Duodenal mucosa (tissue), 2 donors: Measurements from ENCODE around the gene EHBP1.

Source experiments
- H3K27ac ChIP-seq: one replicate; pipeline ENCODE4 v1.7.0; 2013; ENCODE audit warnings: low read depth, low read length
- H3K27me3 ChIP-seq, 2 donors: one replicate each; pipeline ENCODE4 v1.7.0; 2013; ENCODE audit warnings: low read length in 2 of 2, control low read depth in 1 of 2; ENCODE audit not compliant: insufficient read depth in 2 of 2, control insufficient read depth in 1 of 2
- H3K36me3 ChIP-seq, 2 donors: one replicate each; pipeline ENCODE4 v1.7.0; 2013; ENCODE audit warnings: low read length in 2 of 2, control low read depth in 1 of 2; ENCODE audit not compliant: insufficient read depth in 2 of 2, control insufficient read depth in 1 of 2
- H3K4me1 ChIP-seq, 2 donors: one replicate each; pipeline ENCODE4 v1.7.0; 2013; ENCODE audit warnings: low read length in 2 of 2, control low read depth in 1 of 2; ENCODE audit not compliant: insufficient read depth in 2 of 2, control insufficient read depth in 1 of 2
- H3K4me3 ChIP-seq, 2 donors: one replicate each; pipeline ENCODE4 v1.7.0; 2013; ENCODE audit warnings: low read length in 2 of 2, low read depth in 1 of 2
- H3K9ac ChIP-seq, 2 donors: one replicate each; pipeline ENCODE4 v1.7.0; 2013; ENCODE audit warnings: low read length in 2 of 2, low read depth in 1 of 2
- H3K9me3 ChIP-seq, 2 donors: one replicate each; pipeline ENCODE4 v1.7.0; 2013; ENCODE audit warnings: low read length in 2 of 2, control low read depth in 1 of 2; ENCODE audit not compliant: control insufficient read depth in 1 of 2

EHBP1 gene

DNA sequence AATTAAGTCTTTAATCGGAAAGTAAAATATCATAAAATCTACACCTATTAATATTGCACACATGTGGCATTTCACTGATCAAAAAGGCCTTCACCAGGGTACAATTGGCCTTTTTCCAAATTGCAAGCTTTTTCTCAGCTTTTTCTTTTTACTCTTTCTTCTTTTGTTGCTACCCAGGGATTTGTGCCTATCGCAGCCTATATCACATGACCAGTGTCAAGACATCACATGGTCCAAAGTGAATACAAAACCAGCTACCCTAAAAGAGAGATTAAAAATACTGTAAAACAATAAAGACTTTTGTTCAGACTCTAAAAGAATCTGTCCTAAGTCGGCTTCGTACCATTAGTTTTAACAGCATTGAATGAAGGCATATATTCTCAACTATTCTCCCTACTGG lies 330.1 kb downstream of the EHBP1 start:
- H3K4me3 ChIP-seq, result no peak overlapping the region
- no peak overlapping the region for H3K27ac ChIP-seq
- H3K9me3 ChIP-seq, result no peaks in the 10 kb centered on the region
- no peaks in the 10 kb centered on the region for H3K4me1 ChIP-seq
- no peaks in the 10 kb centered on the region for H3K27me3 ChIP-seq
- no peaks in the 10 kb centered on the region for H3K36me3 ChIP-seq
- no peak overlapping the region for H3K9ac ChIP-seq

DNA sequence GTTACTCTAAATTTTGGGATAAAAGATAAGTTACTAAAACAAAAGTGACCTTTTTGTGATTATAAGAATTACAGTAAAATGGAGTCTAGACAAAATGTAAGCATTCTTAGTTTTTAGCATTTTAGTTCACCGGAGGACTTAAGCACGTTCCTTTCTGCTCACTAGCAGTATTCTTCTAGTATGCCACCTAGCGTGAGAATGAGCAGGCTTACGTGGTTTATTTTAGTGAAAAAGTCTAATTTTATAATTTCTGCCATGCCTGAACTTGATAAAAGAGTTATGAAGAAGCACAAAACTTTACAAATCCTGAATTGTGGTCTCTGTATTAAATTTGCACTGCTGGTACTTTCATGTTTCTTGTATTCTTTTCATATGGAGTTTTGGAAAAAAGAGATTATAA lies 332.5 kb downstream of the EHBP1 start:
- H3K4me3 ChIP-seq, result no peak overlapping the region
- no peak overlapping the region for H3K9ac ChIP-seq
- H3K4me1 ChIP-seq, result no peaks in the 10 kb centered on the region
- H3K27me3 ChIP-seq, result no peaks in the 10 kb centered on the region
- no peak overlapping the region for H3K27ac ChIP-seq
- H3K9me3 ChIP-seq, result no peaks in the 10 kb centered on the region
- H3K36me3 ChIP-seq, result no peaks in the 10 kb centered on the region

DNA sequence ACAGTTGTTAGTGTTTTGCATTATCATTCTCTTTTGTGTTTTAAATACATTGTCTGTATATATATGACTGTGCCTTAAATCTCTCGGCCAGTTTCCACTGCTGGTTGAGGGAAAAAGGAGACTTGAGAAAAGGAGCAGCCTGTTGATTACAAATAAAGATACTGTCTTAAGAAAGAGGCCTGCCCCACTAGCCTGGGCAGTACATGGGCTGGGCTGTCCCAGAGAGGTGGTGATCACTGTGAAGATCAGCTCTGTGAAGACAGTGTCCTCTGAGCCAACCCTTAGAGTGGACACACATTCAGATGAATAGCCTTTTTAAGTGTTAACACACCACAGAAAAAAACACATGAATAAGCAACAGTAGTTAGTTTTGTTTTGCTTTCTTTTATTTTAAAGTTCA lies 335.1 kb downstream of the EHBP1 start:
- Histone ChIP-seq H3K4me1 (no peaks in the 10 kb centered on the region), H3K36me3 (no peaks in the 10 kb centered on the region), H3K27ac (no peak overlapping the region), H3K9me3 (no peaks in the 10 kb centered on the region), H3K27me3 (peaks cover 0 to under 1% of the 10 kb centered on the region in 2 donors), H3K4me3 (no peak overlapping the region), H3K9ac (no peak overlapping the region)

DNA sequence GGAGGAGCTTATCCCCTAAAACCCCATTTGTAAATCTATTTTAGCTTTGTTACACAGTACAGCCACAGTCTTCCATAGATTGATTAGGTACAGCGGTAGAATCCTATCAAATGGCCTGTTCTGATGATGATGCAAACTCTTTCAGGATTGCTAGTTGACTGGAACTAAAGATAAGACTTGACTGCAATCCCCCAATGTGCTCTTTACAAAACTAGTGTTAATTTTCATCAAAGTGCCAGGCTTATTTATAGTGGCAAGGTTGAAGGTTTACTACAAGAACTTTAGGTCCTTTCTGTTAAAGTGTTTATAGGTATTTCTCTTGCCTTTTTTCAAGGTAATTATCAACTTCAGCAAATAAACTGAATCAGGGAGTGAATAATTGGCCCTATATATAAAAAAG lies 336.1 kb downstream of the EHBP1 start:
- no peak overlapping the region for H3K9ac ChIP-seq
- no peak overlapping the region for H3K4me3 ChIP-seq
- no peaks in the 10 kb centered on the region for H3K9me3 ChIP-seq
- H3K4me1 ChIP-seq, result no peaks in the 10 kb centered on the region
- H3K36me3 ChIP-seq, result no peaks in the 10 kb centered on the region
- no peak overlapping the region for H3K27ac ChIP-seq
- H3K27me3 ChIP-seq, result peaks cover 3 to 10% of the 10 kb centered on the region in 2 donors

DNA sequence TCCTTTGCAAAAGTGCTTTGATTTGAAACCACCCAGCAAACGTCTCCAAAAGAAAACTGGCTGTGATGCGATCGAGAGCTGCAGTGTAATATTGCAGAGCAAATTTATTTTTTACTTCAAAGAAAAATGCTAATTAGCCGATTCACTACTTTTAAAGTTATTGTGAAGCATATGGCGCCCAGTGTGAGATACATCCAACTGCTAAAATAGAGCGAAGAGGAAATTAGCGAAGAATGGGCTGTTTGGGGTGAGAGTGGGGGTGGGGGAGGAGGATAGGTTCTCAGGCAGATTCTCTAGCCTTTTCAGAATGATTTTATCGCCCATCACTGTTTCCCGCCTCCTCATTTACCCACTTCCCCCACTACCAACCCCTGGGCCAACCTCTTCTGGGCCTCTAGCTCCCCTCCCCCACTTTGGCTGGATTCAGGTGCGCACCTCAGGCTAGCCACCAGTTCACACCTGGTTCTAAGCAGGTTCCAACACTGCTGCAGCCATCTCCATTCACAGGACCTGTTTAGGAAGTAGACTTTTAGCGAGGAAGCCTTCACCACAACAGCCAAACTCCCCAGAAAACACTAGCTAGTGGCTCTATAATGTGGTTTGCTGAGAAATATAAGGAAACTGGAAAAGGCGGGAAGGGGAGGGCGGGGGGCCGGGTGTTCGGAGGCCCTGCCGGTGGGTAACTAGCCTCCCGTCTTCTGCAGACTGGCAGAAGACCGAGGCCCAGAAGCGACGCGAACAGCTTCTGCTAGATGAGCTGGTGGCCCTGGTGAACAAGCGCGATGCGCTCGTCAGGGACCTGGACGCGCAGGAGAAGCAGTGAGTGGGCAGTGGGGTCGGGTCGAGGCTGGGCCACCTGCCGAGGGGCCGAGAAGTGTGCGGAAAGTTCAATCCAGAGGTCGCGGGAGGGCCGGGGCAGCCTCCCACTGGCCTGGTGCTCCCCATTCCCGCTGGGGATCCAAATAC lies 339.1 kb downstream of the EHBP1 start:
- peaks cover 33 to 41% of the 10 kb centered on the region in 2 donors for H3K27me3 ChIP-seq

DNA sequence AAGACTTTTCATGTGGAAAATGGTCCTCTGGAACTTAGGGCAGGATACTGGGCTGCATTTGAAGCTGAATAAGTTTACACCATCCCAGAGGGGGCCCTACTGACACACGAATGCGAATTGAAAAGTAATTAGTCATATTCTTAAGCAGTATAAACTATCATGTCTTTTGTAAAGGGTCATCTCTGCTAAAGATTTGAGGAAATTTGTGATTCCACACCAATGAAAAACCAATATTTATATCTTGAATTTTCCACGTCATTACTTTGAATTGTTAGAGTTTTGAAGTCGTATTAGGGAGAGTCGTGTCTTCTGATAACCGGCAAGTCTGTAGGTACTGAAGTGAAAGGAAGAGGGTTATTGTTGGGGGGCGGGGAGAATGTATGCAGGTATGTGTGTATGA lies 341.0 kb downstream of the EHBP1 start:
- no peak overlapping the region for H3K4me3 ChIP-seq
- no peak overlapping the region for H3K27ac ChIP-seq
- H3K36me3 ChIP-seq, result no peaks in the 10 kb centered on the region
- peaks cover 27 to 30% of the 10 kb centered on the region in 2 donors for H3K4me1 ChIP-seq
- H3K9ac ChIP-seq, result no peak overlapping the region
- no peaks in the 10 kb centered on the region for H3K9me3 ChIP-seq
- H3K27me3 ChIP-seq, result peaks cover 44 to 55% of the 10 kb centered on the region in 2 donors

More for the DNA sequence above, 339.1 kb downstream of the EHBP1 start:
- no peak overlapping the region for H3K27ac ChIP-seq
- no peaks in the 10 kb centered on the region for H3K9me3 ChIP-seq
- H3K36me3 ChIP-seq, result no peaks in the 10 kb centered on the region
- no peak overlapping the region for H3K9ac ChIP-seq
- no peak overlapping the region for H3K4me3 ChIP-seq
- H3K4me1 ChIP-seq, result peaks cover 16 to 18% of the 10 kb centered on the region in 2 donors

DNA sequence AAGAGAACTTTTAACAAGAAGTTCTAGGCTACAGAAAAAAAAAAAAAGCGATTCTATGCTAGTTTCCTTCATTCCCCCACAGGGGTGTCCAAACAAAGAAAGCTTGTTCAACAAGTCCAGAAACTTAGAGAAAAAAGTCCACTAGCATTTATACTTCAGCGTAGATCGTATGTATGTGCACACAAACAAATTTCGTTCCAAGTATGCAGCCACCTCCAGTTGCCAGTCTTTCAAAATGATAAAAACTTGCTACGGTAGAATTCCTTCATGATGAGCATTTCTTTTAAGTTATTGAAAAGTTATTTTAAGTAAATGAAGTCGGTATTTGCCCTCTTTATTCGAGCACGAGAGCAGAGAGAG lies 341.4 kb downstream of the EHBP1 start:
- Histone ChIP-seq H3K4me1 (peaks cover 27 to 30% of the 10 kb centered on the region in 2 donors), H3K9me3 (no peaks in the 10 kb centered on the region), H3K36me3 (no peaks in the 10 kb centered on the region), H3K27me3 (peaks cover 47 to 59% of the 10 kb centered on the region in 2 donors), H3K9ac (no peak overlapping the region), H3K4me3 (no peak overlapping the region), H3K27ac (no peak overlapping the region)

DNA sequence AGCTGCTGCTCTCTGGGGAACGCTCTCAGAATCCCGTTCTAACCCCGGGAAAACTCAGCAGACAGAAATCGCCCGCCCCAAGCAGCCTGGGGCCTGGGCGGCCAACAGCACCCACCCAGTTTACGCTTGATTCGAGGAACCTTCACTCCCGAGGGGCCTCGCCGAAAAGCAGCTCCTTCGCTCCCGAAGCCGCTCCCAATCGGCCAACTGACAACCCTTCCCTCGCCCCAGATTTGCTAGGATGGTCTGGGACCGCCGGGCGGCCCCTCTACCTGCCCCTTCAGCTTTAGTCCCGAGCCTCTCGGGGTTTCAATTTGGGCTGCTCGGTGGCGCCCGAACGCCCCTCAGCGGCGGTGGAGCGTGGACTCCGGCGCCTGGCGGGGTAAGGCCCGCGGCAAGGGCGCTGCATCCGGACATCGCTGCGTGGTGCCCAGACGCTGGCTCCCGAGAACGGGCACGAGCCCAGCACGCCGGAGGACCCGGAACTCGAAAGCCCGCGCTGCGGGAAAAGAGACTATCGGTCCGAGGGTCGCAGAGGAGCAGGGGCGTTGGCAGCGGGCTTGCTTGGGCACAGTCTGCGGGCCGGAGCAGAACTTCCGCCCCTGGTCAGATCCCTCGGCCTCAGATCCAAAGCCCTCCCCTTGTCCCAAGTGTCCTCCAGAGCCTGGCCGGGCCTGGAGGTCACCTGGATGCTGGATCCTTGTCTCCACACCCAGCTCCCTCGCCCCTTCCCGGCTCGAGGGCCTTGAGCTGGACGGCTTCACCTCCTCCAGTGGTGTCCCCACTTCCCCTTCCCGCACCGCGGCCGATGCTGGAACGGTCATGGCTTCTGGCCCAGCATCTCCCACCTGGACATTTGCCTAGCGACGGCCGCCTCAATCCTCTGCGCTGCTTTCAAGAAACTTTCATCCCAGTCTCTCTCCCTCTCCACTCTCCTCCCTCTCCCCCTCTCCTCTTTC lies 342.1 kb downstream of the EHBP1 start:
- H3K9ac ChIP-seq, result no peak overlapping the region

DNA sequence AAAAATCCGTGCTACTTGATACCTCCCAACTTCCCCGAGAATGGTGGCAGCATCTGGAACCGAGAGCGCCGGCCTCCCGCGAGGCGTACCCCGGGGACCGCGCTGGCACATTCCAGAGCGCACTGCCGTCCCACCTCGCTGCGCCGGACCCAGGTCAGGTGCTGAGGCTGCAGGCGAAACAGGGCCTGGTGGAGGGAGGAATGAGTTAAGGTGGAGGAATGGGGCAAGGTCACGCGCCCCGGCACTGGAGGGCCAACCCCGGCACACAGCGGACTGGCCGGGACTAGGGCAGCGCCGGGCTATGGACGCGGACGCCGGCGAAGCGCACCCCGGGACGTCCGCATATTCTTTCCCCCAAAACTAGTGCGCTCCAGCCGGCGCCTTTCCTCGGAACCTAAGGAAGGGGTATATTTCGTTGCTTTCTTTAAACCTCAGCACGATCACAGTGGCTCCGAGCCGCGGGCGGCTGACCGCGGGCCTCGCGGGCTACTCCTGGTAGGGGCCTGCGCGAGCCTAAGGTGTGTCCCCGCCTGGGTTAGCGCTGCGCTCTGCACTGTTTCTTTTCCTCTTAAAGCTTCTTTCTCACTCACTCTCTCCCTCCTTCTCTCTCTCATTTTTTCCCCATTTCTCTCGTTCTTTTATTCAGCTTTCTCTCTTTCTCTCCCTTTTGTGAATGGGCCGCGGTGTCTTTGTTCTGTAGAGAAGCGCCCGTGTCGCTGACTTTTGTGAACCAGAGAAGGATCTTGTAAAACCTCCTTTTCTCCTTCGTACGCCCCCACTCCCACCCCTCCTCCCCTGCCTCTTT lies 343.1 kb downstream of the EHBP1 start:
- H3K27me3 ChIP-seq, result peaks cover 64 to 76% of the 10 kb centered on the region in 2 donors
- H3K4me3 ChIP-seq, result no peak overlapping the region

More for the DNA sequence above, 342.1 kb downstream of the EHBP1 start:
- no peaks in the 10 kb centered on the region for H3K36me3 ChIP-seq
- peaks cover 27 to 30% of the 10 kb centered on the region in 2 donors for H3K4me1 ChIP-seq
- no peaks in the 10 kb centered on the region for H3K9me3 ChIP-seq
- H3K4me3 ChIP-seq, result peak overlapping the region; percentile 19 to 57
- peaks cover 54 to 66% of the 10 kb centered on the region in 2 donors for H3K27me3 ChIP-seq
- no peak overlapping the region for H3K27ac ChIP-seq

More for the DNA sequence above, 343.1 kb downstream of the EHBP1 start:
- H3K27ac ChIP-seq, result no peak overlapping the region
- no peaks in the 10 kb centered on the region for H3K9me3 ChIP-seq
- peaks cover 34 to 35% of the 10 kb centered on the region in 2 donors for H3K4me1 ChIP-seq
- no peaks in the 10 kb centered on the region for H3K36me3 ChIP-seq
- no peak overlapping the region for H3K9ac ChIP-seq
